Measurements from ENCODE around the gene FKBP5. TPM values are rescaled to one million over a fixed set of nuclear protein-coding genes. Genes with fewer than 3 reads are reported as not detected.
"Not testable (repeated sequence)": the region's sequence is repeated elsewhere in the genome, so short reads cannot be mapped to it uniquely, and the experiment has no call there.

Gene FKBP5
- total and polyA plus RNA-seq, 10 of the 15 experiments (the other 5 are each of a cell fraction or from before 2014, with no cell fraction given), result 29.0 to 123 (median 62.3) TPM

DNA sequence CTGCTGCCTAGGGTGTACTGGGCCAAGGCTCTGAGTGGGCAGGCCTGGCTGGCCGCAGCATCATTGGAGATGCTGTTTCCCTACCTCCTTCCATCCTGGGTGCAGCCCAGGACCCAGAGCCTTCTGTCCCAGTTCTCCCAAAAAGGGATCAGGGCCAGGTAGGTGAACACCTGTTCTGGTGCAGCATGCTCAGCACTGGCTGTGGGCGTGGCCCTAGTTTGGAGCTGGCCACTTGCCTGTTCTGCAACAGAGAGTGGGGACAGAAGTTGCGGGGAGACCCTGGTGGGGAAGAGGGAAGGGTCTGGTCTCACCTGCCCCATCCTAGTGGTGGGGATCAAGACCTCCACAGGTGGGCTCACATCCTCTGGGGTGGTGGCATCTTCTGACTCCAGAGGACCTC, 46.7 kb upstream of the FKBP5 start:
- Histone ChIP-seq H3K4me2 (ENCODE audit: control insufficient read depth, insufficient read depth) (no peak overlapping the region), H3K36me3 (ENCODE audit: control insufficient read depth in 2 of 2, insufficient read depth in 2 of 2, low read length in 1 of 2) (no peaks in the 10 kb centered on the region), H3K4me1 (ENCODE audit: control insufficient read depth, insufficient read depth, low read length) (peaks cover 16% of the 10 kb centered on the region), H3K27ac (ENCODE audit: control insufficient read depth, insufficient read depth) (no peak overlapping the region), H3K4me3 (no peak overlapping the region), H3K79me2 (ENCODE audit: control insufficient read depth, insufficient read depth, low read length) (no peaks in the 10 kb centered on the region; the same call in 1 of the 2 replicates), H3K27me3 (replicated peaks in 1 of 2; ENCODE audit: control insufficient read depth in 2 of 2, insufficient read depth in 2 of 2, low read length in 1 of 2) (no peaks in the 10 kb centered on the region), H3K9ac (ENCODE audit: control insufficient read depth, insufficient read depth, low read length) (no peak overlapping the region), H2AFZ (ENCODE audit: control insufficient read depth, low read depth, low read length) (no peak overlapping the region), H3K9me3 (replicated peaks; ENCODE audit: control insufficient read depth, insufficient read depth, low read length) (no peaks in the 10 kb centered on the region), H4K20me1 (ENCODE audit: control insufficient read depth, insufficient read depth) (no peaks in the 10 kb centered on the region)
- POLR2A ChIA-PET, result interaction anchor here (1.1 to 1.5 kb wide), 4 partner anchors 8 to 144 kb away, joined by 3 to 6 read pairs (median 4); no protein-coding TSS in a partner anchor
- CTCF ChIA-PET, result interaction anchor here (1.0 to 9.7 kb wide), 26 partner anchors 9 to 265 kb away, joined by 3 to 374 read pairs (median 10); partner anchors contain the start of gene FKBP5
- ATAC-seq (no peak), FAIRE-seq (no peak), DNase-seq (ENCODE audit: low read depth, low spot score) (no peak)
- RAD21 ChIA-PET (ENCODE audit: unreplicated experiment), result interaction anchor here (0.9 to 5.3 kb wide), 15 partner anchors 53 to 283 kb away, joined by 3 to 91 read pairs (median 6); partner anchors contain the start of gene FANCE
- SMC1A ChIA-PET (ENCODE audit: uncharacterized antibody, unreplicated experiment), result interaction anchor here (1.0 to 6.2 kb wide), 20 partner anchors 9 to 212 kb away, joined by 3 to 149 read pairs (median 8); no protein-coding TSS in a partner anchor
- no TSS peak for BruUV-seq (replicated peaks)
- in situ Hi-C loops (cut with MboI) (loop anchor here (5.0 kb wide), 2 partner anchors 153 to 213 kb away; no protein-coding TSS in a partner anchor), intact Hi-C loops (cut with micrococcal nuclease; ENCODE audit: unreplicated experiment) (loop anchor here (5.0 to 10.0 kb wide), 2 partner anchors 68 to 391 kb away; partner anchors contain the start of gene PPARD)
- TF ChIP-seq SREBF1 (IDR thresholded peaks at IDR 0.05; ENCODE audit: low read length) (no peak), MTA2 (IDR thresholded peaks at IDR 0.05; ENCODE audit: low read depth) (no peak), NBN (IDR thresholded peaks at IDR 0.05) (no peak), KDM1A (IDR thresholded peaks at IDR 0.05; ENCODE audit: borderline replicate concordance) (no peak), POLR2AphosphoS2 (IDR thresholded peaks at IDR 0.05; ENCODE audit: low read depth, low read length) (no peak), NFYA (IDR thresholded peaks at IDR 0.05; ENCODE audit: borderline replicate concordance, low read depth, low read length) (no peak)
- TF ChIP-seq, protein P1, sequence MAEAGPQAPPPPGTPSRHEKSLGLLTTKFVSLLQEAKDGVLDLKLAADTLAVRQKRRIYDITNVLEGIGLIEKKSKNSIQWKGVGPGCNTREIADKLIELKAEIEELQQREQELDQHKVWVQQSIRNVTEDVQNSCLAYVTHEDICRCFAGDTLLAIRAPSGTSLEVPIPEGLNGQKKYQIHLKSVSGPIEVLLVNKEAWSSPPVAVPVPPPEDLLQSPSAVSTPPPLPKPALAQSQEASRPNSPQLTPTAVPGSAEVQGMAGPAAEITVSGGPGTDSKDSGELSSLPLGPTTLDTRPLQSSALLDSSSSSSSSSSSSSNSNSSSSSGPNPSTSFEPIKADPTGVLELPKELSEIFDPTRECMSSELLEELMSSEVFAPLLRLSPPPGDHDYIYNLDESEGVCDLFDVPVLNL (IDR thresholded peaks at IDR 0.05; ENCODE audit: low read depth, low read length), result no peak
- TF ChIP-seq, protein P2, sequence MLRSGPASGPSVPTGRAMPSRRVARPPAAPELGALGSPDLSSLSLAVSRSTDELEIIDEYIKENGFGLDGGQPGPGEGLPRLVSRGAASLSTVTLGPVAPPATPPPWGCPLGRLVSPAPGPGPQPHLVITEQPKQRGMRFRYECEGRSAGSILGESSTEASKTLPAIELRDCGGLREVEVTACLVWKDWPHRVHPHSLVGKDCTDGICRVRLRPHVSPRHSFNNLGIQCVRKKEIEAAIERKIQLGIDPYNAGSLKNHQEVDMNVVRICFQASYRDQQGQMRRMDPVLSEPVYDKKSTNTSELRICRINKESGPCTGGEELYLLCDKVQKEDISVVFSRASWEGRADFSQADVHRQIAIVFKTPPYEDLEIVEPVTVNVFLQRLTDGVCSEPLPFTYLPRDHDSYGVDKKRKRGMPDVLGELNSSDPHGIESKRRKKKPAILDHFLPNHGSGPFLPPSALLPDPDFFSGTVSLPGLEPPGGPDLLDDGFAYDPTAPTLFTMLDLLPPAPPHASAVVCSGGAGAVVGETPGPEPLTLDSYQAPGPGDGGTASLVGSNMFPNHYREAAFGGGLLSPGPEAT (IDR thresholded peaks at IDR 0.05; ENCODE audit: low read depth), result no peak
- TF ChIP-seq, protein P3, sequence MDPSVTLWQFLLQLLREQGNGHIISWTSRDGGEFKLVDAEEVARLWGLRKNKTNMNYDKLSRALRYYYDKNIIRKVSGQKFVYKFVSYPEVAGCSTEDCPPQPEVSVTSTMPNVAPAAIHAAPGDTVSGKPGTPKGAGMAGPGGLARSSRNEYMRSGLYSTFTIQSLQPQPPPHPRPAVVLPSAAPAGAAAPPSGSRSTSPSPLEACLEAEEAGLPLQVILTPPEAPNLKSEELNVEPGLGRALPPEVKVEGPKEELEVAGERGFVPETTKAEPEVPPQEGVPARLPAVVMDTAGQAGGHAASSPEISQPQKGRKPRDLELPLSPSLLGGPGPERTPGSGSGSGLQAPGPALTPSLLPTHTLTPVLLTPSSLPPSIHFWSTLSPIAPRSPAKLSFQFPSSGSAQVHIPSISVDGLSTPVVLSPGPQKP (IDR thresholded peaks at IDR 0.05; ENCODE audit: low read depth, low read length), result no peak
- TF ChIP-seq, protein P4, sequence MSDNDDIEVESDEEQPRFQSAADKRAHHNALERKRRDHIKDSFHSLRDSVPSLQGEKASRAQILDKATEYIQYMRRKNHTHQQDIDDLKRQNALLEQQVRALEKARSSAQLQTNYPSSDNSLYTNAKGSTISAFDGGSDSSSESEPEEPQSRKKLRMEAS (IDR thresholded peaks at IDR 0.05; ENCODE audit: low read depth, low read length), result no peak
- 89% methylated on average over 3 of the region's 3 CpGs for WGBS (ENCODE audit: insufficient coverage, insufficient replicate concordance, low lambda C conversion rate, missing lambda C conversion rate)

DNA sequence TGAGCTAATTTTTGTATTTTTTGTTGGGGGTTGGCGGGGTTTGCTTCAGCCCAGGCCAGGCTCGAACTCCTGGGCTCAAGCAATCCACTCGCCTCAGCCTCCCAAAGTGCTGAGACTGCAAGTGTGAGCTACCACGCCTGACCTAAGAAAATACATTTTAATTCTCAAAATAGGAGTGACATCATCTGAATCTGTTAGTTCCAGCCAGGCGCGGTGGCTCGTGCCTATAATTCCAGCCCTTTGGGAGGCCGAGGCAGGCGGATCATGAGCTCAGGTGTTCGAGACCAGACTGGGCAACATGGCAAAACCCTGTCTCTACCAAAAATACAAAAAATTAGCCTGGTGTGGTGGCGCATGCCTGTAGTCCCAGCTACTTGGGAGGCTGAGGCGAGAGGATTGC, 45.6 kb upstream of the FKBP5 start:
- H3K9ac ChIP-seq (ENCODE audit: control insufficient read depth, insufficient read depth, low read length); H2AFZ ChIP-seq (ENCODE audit: control insufficient read depth, low read depth, low read length); H3K36me3 ChIP-seq (ENCODE audit: control insufficient read depth in 2 of 2, insufficient read depth in 2 of 2, low read length in 1 of 2); H3K27me3 ChIP-seq (replicated peaks in 1 of 2; ENCODE audit: control insufficient read depth in 2 of 2, insufficient read depth in 2 of 2, low read length in 1 of 2); H3K4me3 ChIP-seq; DNase-seq (ENCODE audit: low read depth, low spot score); in situ Hi-C loops (cut with MboI); H3K4me2 ChIP-seq (ENCODE audit: control insufficient read depth, insufficient read depth); H3K9me3 ChIP-seq (replicated peaks; ENCODE audit: control insufficient read depth, insufficient read depth, low read length); BruUV-seq (replicated peaks); H3K27ac ChIP-seq (ENCODE audit: control insufficient read depth, insufficient read depth); FAIRE-seq; ATAC-seq; H4K20me1 ChIP-seq (ENCODE audit: control insufficient read depth, insufficient read depth); H3K79me2 ChIP-seq (ENCODE audit: control insufficient read depth, insufficient read depth, low read length): not testable (repeated sequence)
- CTCF ChIA-PET, result interaction anchor here (0.9 to 9.7 kb wide), 9 partner anchors 16 to 213 kb away, joined by 3 to 374 read pairs (median 4); no protein-coding TSS in a partner anchor
- intact Hi-C loops (cut with micrococcal nuclease; ENCODE audit: unreplicated experiment), result loop anchor here (5.0 to 10.0 kb wide), 2 partner anchors 390 to 437 kb away; partner anchors contain the start of genes DEF6 and PPARD
- SMC1A ChIA-PET (ENCODE audit: uncharacterized antibody, unreplicated experiment), result interaction anchor here (1.0 to 4.0 kb wide), 11 partner anchors 42 to 154 kb away, joined by 3 to 47 read pairs (median 6); no protein-coding TSS in a partner anchor
- H3K4me1 ChIP-seq (ENCODE audit: control insufficient read depth, insufficient read depth, low read length), result peaks cover 25% of the 10 kb centered on the region
- RAD21 ChIA-PET (ENCODE audit: unreplicated experiment), result interaction anchor here (0.7 to 5.6 kb wide), 15 partner anchors 16 to 390 kb away, joined by 3 to 49 read pairs (median 3); no protein-coding TSS in a partner anchor
- WGBS (ENCODE audit: insufficient coverage, insufficient replicate concordance, low lambda C conversion rate, missing lambda C conversion rate), result 94% methylated on average over 12 of the region's 12 CpGs
- POLR2A ChIA-PET, result interaction anchor here (1.1 to 1.4 kb wide), 2 partner anchors 67 to 211 kb away, joined by 3 read pairs; no protein-coding TSS in a partner anchor

Measured in GM12878 (cell line).